HG03457 (cell line): ENCODE measurements around the gene SH2D5.
"Not testable (repeated sequence)": the region's sequence is repeated elsewhere in the genome, so short reads cannot be mapped to it uniquely, and the experiment has no call there.

Experiments
- ATAC-seq: cut with Tn5 transposase; IDR thresholded peaks from one replicate; pipeline ENCODE4 v1.9.1; 2021; ENCODE audit warnings: moderate number of reproducible peaks; ENCODE audit not compliant: unreplicated experiment

The SH2D5 gene

GRCh38 chr1:20728371-20729154 lies 3.9 kb downstream of the SH2D5 start:
- no peak for ATAC-seq

GRCh38 chr1:20727746-20728316 lies 4.7 kb downstream of the SH2D5 start:
- ATAC-seq: no peak

- ATAC-seq: no peak
These were observed 5.4 kb downstream of the SH2D5 start for GRCh38 chr1:20726932-20727745.

GRCh38 chr1:20726118-20726911 lies 6.2 kb downstream of the SH2D5 start:
- ATAC-seq: no peak

- ATAC-seq: no peak
These were observed 7.0 kb downstream of the SH2D5 start for GRCh38 chr1:20725189-20726117.

- ATAC-seq: no peak
These were observed 7.9 kb downstream of the SH2D5 start for GRCh38 chr1:20724364-20725188.

GRCh38 chr1:20723537-20724363 lies 8.8 kb downstream of the SH2D5 start:
- no peak for ATAC-seq

- no peak for ATAC-seq
These were observed 9.4 kb downstream of the SH2D5 start for GRCh38 chr1:20723159-20723536.

- ATAC-seq: no peak
These were observed 11.1 kb downstream of the SH2D5 start for GRCh38 chr1:20721117-20722061.

- no peak for ATAC-seq
These were observed 11.8 kb downstream of the SH2D5 start for GRCh38 chr1:20720631-20721091.

GRCh38 chr1:20719871-20720620 lies 12.5 kb downstream of the SH2D5 start:
- ATAC-seq: no peak

GRCh38 chr1:20719261-20719660 lies 13.2 kb downstream of the SH2D5 start:
- ATAC-seq: no peak

- not testable (repeated sequence) for ATAC-seq
These were observed 14.1 kb downstream of the SH2D5 start for GRCh38 chr1:20718343-20718882.

GRCh38 chr1:20717452-20718342 lies 14.8 kb downstream of the SH2D5 start, which contains the start of gene KIF17:
Gene KIF17, minus strand, starts transcription at chr1:20718007. Its CDS starts 301 bp downstream, at chr1:20717706.
- no peak for ATAC-seq

- no peak for ATAC-seq
These were observed 16.3 kb downstream of the SH2D5 start for GRCh38 chr1:20716232-20716631.
